ENCODE measurements around the gene CPLX1. TPM values are rescaled to one million over a fixed set of nuclear protein-coding genes. Genes with fewer than 3 reads are reported as not detected.

Gene CPLX1
- total RNA-seq, 1 donor from 2014 or later: 1.1 TPM

- H3K9me3 ChIP-seq: peaks cover 25 to 33% of the 10 kb centered on the region in 2 donors
- no peak for DNase-seq (ENCODE audit: low spot score in 2 of 2)
Measured at GRCh38 chr4:835148-836002, 9.4 kb upstream of the CPLX1 start.

GRCh38 chr4:834368-835147 lies 8.6 kb upstream of the CPLX1 start:
- H3K36me3 ChIP-seq: no peaks in the 10 kb centered on the region
- intact Hi-C loops (cut with DNase I): no loop called here
- H3K4me1 ChIP-seq: no peaks in the 10 kb centered on the region
- no peak overlapping the region for H3K4me3 ChIP-seq
- H3K27me3 ChIP-seq: no peaks in the 10 kb centered on the region
- no peak overlapping the region for H3K27ac ChIP-seq
- no peak for TF ChIP-seq CTCF (IDR thresholded peaks at IDR 0.05)
- peaks cover 25 to 33% of the 10 kb centered on the region in 2 donors for H3K9me3 ChIP-seq
- DNase-seq (ENCODE audit: low spot score in 2 of 2): no peak

More at GRCh38 chr4:835148-836002, 9.4 kb upstream of the CPLX1 start:
- H3K27me3 ChIP-seq: no peaks in the 10 kb centered on the region
- H3K4me1 ChIP-seq: no peaks in the 10 kb centered on the region
- intact Hi-C loops (cut with DNase I): no loop called here
- no peak overlapping the region for H3K27ac ChIP-seq
- TF ChIP-seq CTCF (IDR thresholded peaks at IDR 0.05): no peak
- H3K4me3 ChIP-seq: no peak overlapping the region
- H3K36me3 ChIP-seq: no peaks in the 10 kb centered on the region

- Histone ChIP-seq H3K4me3 (no peak overlapping the region), H3K27me3 (no peaks in the 10 kb centered on the region), H3K9me3 (peaks cover 24 to 29% of the 10 kb centered on the region in 2 donors), H3K36me3 (no peaks in the 10 kb centered on the region), H3K27ac (no peak overlapping the region), H3K4me1 (no peaks in the 10 kb centered on the region)
- DNase-seq (ENCODE audit: low spot score in 2 of 2): no peak
- TF ChIP-seq CTCF (IDR thresholded peaks at IDR 0.05): no peak
- intact Hi-C loops (cut with DNase I): no loop called here
Measured at GRCh38 chr4:833731-834367, 7.9 kb upstream of the CPLX1 start.

- H3K4me1 ChIP-seq: no peaks in the 10 kb centered on the region
- intact Hi-C loops (cut with DNase I): no loop called here
- no peak for DNase-seq (ENCODE audit: low spot score in 2 of 2)
- no peaks in the 10 kb centered on the region for H3K36me3 ChIP-seq
- H3K9me3 ChIP-seq: peaks cover 17 to 22% of the 10 kb centered on the region in 2 donors
- no peak overlapping the region for H3K27ac ChIP-seq
- no peaks in the 10 kb centered on the region for H3K27me3 ChIP-seq
- no peak for TF ChIP-seq CTCF (IDR thresholded peaks at IDR 0.05)
- H3K4me3 ChIP-seq: no peak overlapping the region
Measured at GRCh38 chr4:833156-833555, 7.2 kb upstream of the CPLX1 start.

- no peak for TF ChIP-seq CTCF (IDR thresholded peaks at IDR 0.05)
- Histone ChIP-seq H3K27ac (no peak overlapping the region), H3K27me3 (peaks cover 4% of the 10 kb centered on the region), H3K4me1 (no peaks in the 10 kb centered on the region), H3K36me3 (no peaks in the 10 kb centered on the region), H3K4me3 (no peak overlapping the region), H3K9me3 (peaks cover 11 to 16% of the 10 kb centered on the region in 2 donors)
- no peak for DNase-seq (ENCODE audit: low spot score in 2 of 2)
- intact Hi-C loops (cut with DNase I): no loop called here
Measured at GRCh38 chr4:832536-832935, 6.6 kb upstream of the CPLX1 start.
